Mesodermal cell (in vitro differentiated cells): Measurements from ENCODE around the gene ANKRD34A.

Source experiments
- H3K27ac ChIP-seq: 2 replicates; pipeline ENCODE4 v1.7.0; 2013; ENCODE audit warnings: mild to moderate bottlenecking, low read depth, low read length, moderate library complexity; ENCODE audit not compliant: severe bottlenecking
- H3K36me3 ChIP-seq: 2 replicates; pipeline ENCODE4 v1.7.1; 2013; ENCODE audit warnings: mild to moderate bottlenecking, low read length, moderate library complexity; ENCODE audit not compliant: control insufficient read depth, insufficient read depth
- H3K4me1 ChIP-seq: one replicate; pipeline ENCODE4 v1.7.1; 2013; ENCODE audit warnings: mild to moderate bottlenecking, low read length; ENCODE audit not compliant: insufficient read depth, control insufficient read depth, poor library complexity, severe bottlenecking
- H3K4me3 ChIP-seq: 2 replicates; pipeline ENCODE4 v1.7.0; 2013; ENCODE audit warnings: low read length, control low read depth, mild to moderate bottlenecking; ENCODE audit not compliant: insufficient read depth, poor library complexity, severe bottlenecking; ENCODE audit errors: extremely low read depth
- H3K9me3 ChIP-seq: 2 replicates; pipeline ENCODE4 v1.7.1; 2013; ENCODE audit warnings: mild to moderate bottlenecking, low read length, moderate library complexity; ENCODE audit not compliant: control insufficient read depth
- WGBS, 2 experiments: methylation state at CpG; one replicate each; pipeline ENCODE4 v1.1.5; 2013; ENCODE audit warnings: missing lambda C conversion rate in 2 of 2; ENCODE audit not compliant: insufficient coverage in 2 of 2; 5-methylcytosine and 5-hydroxymethylcytosine counted together

The ANKRD34A gene

GRCh38 chr1:145979746-145980456 is 15.5 kb upstream of the ANKRD34A start:
- WGBS, 2 experiments: 47 to 88% methylated on average over 4 to 5 of the region's 7 CpGs
- H3K4me3 ChIP-seq: peak overlapping the region; percentile 18
- peak overlapping the region; percentile 99 for H3K27ac ChIP-seq
- H3K4me1 ChIP-seq: peaks cover 56% of the 10 kb centered on the region
- no peaks in the 10 kb centered on the region for H3K9me3 ChIP-seq
- no peaks in the 10 kb centered on the region for H3K36me3 ChIP-seq

- H3K4me1 ChIP-seq: peaks cover 52% of the 10 kb centered on the region
- H3K27ac ChIP-seq: peak overlapping the region; percentile 99
- WGBS, 2 experiments: 9 to 11% methylated on average over 6 to 7 of the region's 9 CpGs
- peak overlapping the region; percentile 18 for H3K4me3 ChIP-seq
- H3K9me3 ChIP-seq: no peaks in the 10 kb centered on the region
- H3K36me3 ChIP-seq: no peaks in the 10 kb centered on the region
These were observed 14.7 kb upstream of the ANKRD34A start for GRCh38 chr1:145978854-145979745.

GRCh38 chr1:145978471-145978853 is 14.1 kb upstream of the ANKRD34A start:
- H3K36me3 ChIP-seq: no peaks in the 10 kb centered on the region
- H3K4me1 ChIP-seq: peaks cover 46% of the 10 kb centered on the region
- H3K4me3 ChIP-seq: no peak overlapping the region
- peak overlapping the region; percentile 99 for H3K27ac ChIP-seq
- H3K9me3 ChIP-seq: no peaks in the 10 kb centered on the region

GRCh38 chr1:145977486-145978470 is 13.4 kb upstream of the ANKRD34A start:
- H3K27ac ChIP-seq: peak overlapping the region; percentile 99
- peaks cover 43% of the 10 kb centered on the region for H3K4me1 ChIP-seq
- no peak overlapping the region for H3K4me3 ChIP-seq
- no peaks in the 10 kb centered on the region for H3K36me3 ChIP-seq
- H3K9me3 ChIP-seq: no peaks in the 10 kb centered on the region
- 80% methylated on average over 1 of the region's 9 CpGs; no CpG with 5 or more reads in 1 of the 2 experiments for WGBS, 2 experiments

GRCh38 chr1:145977016-145977415 is 12.6 kb upstream of the ANKRD34A start:
- no peaks in the 10 kb centered on the region for H3K36me3 ChIP-seq
- H3K9me3 ChIP-seq: no peaks in the 10 kb centered on the region
- H3K4me1 ChIP-seq: peaks cover 37% of the 10 kb centered on the region
- 79 to 81% methylated on average over 4 to 5 of the region's 5 CpGs for WGBS, 2 experiments
- H3K4me3 ChIP-seq: no peak overlapping the region
- H3K27ac ChIP-seq: no peak overlapping the region

- H3K9me3 ChIP-seq: no peaks in the 10 kb centered on the region
- H3K4me3 ChIP-seq: no peak overlapping the region
- H3K4me1 ChIP-seq: peaks cover 28% of the 10 kb centered on the region
- no peak overlapping the region for H3K27ac ChIP-seq
- no peaks in the 10 kb centered on the region for H3K36me3 ChIP-seq
- WGBS, 2 experiments: 88 to 97% methylated on average over 4 of the region's 4 CpGs
These were observed 10.8 kb upstream of the ANKRD34A start for GRCh38 chr1:145975216-145975615.

GRCh38 chr1:145974721-145975120 is 10.3 kb upstream of the ANKRD34A start:
- 96 to 100% methylated on average over 1 to 4 of the region's 7 CpGs for WGBS, 2 experiments
- H3K4me1 ChIP-seq: peaks cover 23% of the 10 kb centered on the region
- H3K9me3 ChIP-seq: no peaks in the 10 kb centered on the region
- no peak overlapping the region for H3K4me3 ChIP-seq
- no peak overlapping the region for H3K27ac ChIP-seq
- H3K36me3 ChIP-seq: no peaks in the 10 kb centered on the region

- H3K9me3 ChIP-seq: peaks cover 4% of the 10 kb centered on the region
- no peaks in the 10 kb centered on the region for H3K36me3 ChIP-seq
- H3K4me1 ChIP-seq: peaks cover 6% of the 10 kb centered on the region
- H3K4me3 ChIP-seq: no peak overlapping the region
- no peak overlapping the region for H3K27ac ChIP-seq
- WGBS, 2 experiments: 91 to 98% methylated on average over 4 of the region's 7 CpGs
These were observed 8.2 kb upstream of the ANKRD34A start for GRCh38 chr1:145972580-145972979.

GRCh38 chr1:145967288-145967687 is 2.9 kb upstream of the ANKRD34A start:
- H3K9me3 ChIP-seq: peaks cover 7% of the 10 kb centered on the region
- no peak overlapping the region for H3K27ac ChIP-seq
- H3K4me3 ChIP-seq: no peak overlapping the region
- 78 to 100% methylated on average over 1 of the region's 2 CpGs for WGBS, 2 experiments
- no peaks in the 10 kb centered on the region for H3K36me3 ChIP-seq
- peaks cover 17% of the 10 kb centered on the region for H3K4me1 ChIP-seq

- peaks cover 21% of the 10 kb centered on the region for H3K4me1 ChIP-seq
- H3K27ac ChIP-seq: no peak overlapping the region
- H3K4me3 ChIP-seq: peak overlapping the region; percentile 60
- no peaks in the 10 kb centered on the region for H3K36me3 ChIP-seq
- peaks cover 7% of the 10 kb centered on the region for H3K9me3 ChIP-seq
- WGBS, 2 experiments: 40% methylated on average over 3 of the region's 5 CpGs; no CpG with 5 or more reads in 1 of the 2 experiments
These were observed 857 bp upstream of the ANKRD34A start for GRCh38 chr1:145965119-145965744.
